ENCODE measurements around the gene GGCX. TPM values are rescaled to one million over a fixed set of nuclear protein-coding genes. Genes with fewer than 3 reads are reported as not detected.

Gene GGCX
- total and polyA plus RNA-seq, 5 donors: 17.9 to 35.8 (median 30.5) TPM

- H3K4me1 ChIP-seq (ENCODE audit: control insufficient read depth, insufficient read depth, low read length): peaks cover 8% of the 10 kb centered on the region
Observed at GRCh38 chr2:85505551-85506238, 55.6 kb downstream of the GGCX start.

DNA sequence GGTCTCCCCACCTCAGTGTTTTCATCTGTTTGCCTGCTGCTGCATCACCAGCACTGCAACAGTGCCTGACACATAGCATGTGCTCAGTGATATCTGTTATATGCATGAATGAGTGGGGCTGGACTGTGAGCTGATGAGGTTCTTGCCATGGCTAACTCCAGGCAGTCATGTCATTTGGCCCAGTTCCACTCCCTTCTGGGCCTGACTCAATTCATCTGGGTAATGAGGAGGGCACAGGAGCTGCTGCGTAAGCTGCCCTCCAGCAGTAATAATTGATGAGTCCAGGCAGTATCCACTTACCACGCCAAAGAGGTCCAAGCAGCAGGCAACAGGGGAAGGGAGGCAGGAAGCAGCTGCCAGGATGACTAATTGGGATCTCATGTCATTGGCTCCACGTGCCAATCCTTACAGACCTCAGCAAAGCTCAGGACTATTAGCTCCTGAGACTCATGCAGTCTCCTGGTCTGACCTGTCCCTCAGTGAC lies 56.5 kb downstream of the GGCX start:
- intact Hi-C loops (cut with DNase I): loop anchor here in 1 of 4 donors (5.0 kb wide), 1 partner anchor 32 kb away; the partner anchor contains the start of gene MAT2A
- no peaks in the 10 kb centered on the region for H3K9me3 ChIP-seq (ENCODE audit: control insufficient read depth, low read length)
- peaks cover 8% of the 10 kb centered on the region for H3K4me1 ChIP-seq (ENCODE audit: control insufficient read depth, insufficient read depth, low read length)
- peak overlapping the region; percentile 80 for H3K27ac ChIP-seq (ENCODE audit: low read length)
- DNase-seq: peak in 1 of 3 donors; percentile 51
- no peaks in the 10 kb centered on the region for H3K27me3 ChIP-seq (ENCODE audit: control insufficient read depth, insufficient read depth)
- ATAC-seq: peak; percentile 66 to 88
- no peak overlapping the region for H3K4me3 ChIP-seq (ENCODE audit: low read length)
- 20% methylated on average over 3 of the region's 3 CpGs for WGBS

More at GRCh38 chr2:85505551-85506238, 55.6 kb downstream of the GGCX start:
- DNase-seq (no peak), ATAC-seq (no peak)
- no peaks in the 10 kb centered on the region for H3K27me3 ChIP-seq (ENCODE audit: control insufficient read depth, insufficient read depth)
- no peaks in the 10 kb centered on the region for H3K9me3 ChIP-seq (ENCODE audit: control insufficient read depth, low read length)
- no peak overlapping the region for H3K4me3 ChIP-seq (ENCODE audit: low read length)
- intact Hi-C loops (cut with DNase I): no loop called here
- peak overlapping the region; percentile 34 for H3K27ac ChIP-seq (ENCODE audit: low read length)
- 84% methylated on average over 10 of the region's 10 CpGs for WGBS

DNA sequence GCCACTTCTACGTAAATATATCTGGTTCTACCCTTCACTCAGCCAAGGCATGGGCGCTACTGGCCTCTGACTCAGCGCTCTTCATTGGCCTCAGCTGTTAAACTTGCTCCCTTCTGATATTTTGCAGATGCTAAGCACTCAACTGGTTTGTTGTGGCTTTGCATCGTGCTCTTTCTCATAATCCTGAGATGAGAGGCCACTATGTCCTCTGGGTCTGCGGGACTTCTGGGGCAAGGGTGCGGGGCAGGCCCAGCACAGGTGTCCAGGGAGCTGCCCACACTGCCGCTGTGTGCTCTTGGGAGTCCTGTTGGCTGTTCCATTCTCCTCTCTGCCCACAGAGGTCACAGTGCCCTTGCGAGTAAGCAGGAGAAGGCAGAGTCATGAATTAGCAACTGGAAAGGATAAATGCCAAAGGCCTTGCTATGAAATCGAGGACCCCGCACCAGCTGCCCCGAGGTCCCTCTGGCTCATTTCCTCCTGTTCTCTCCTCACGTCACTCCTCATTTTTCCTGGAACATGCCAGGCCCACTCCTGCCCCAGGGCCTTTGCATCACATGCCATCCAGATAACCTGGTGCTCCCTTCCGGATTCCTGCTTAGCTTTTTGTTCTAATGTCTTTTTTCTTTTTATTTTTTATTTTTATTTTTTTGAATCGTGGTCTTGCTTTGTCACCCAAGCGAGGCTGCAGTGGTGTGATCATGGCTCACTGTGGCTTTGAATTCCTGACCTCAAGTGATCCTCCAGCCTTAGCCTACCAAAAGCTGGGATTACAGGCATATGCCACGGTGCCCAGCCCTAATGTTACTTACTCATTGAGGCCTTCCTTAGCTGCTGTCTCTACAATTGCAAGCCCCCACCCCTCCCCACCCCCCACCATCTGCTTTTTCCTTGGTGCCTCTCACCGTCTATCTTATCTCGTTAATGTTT lies 57.2 kb downstream of the GGCX start:
- H3K4me1 ChIP-seq (ENCODE audit: control insufficient read depth, insufficient read depth, low read length): peaks cover 8% of the 10 kb centered on the region
- DNase-seq (no peak), ATAC-seq (no peak)
- no peak overlapping the region for H3K4me3 ChIP-seq (ENCODE audit: low read length)
- 86% methylated on average over 18 of the region's 18 CpGs for WGBS
- H3K27ac ChIP-seq (ENCODE audit: low read length): peak overlapping the region; percentile 28
- intact Hi-C loops (cut with DNase I): loop anchor here in 1 of 4 donors (5.0 kb wide), 1 partner anchor 33 kb away; the partner anchor contains the start of gene MAT2A
- no peaks in the 10 kb centered on the region for H3K9me3 ChIP-seq (ENCODE audit: control insufficient read depth, low read length)
- H3K27me3 ChIP-seq (ENCODE audit: control insufficient read depth, insufficient read depth): no peaks in the 10 kb centered on the region

GRCh38 chr2:85503168-85503850 lies 58.0 kb downstream of the GGCX start:
- H3K4me3 ChIP-seq (ENCODE audit: low read length): no peak overlapping the region
- H3K9me3 ChIP-seq (ENCODE audit: control insufficient read depth, low read length): no peaks in the 10 kb centered on the region
- peaks cover 8% of the 10 kb centered on the region for H3K4me1 ChIP-seq (ENCODE audit: control insufficient read depth, insufficient read depth, low read length)
- intact Hi-C loops (cut with DNase I): loop anchor here in 1 of 4 donors (5.0 kb wide), 1 partner anchor 34 kb away; the partner anchor contains the start of gene MAT2A
- ATAC-seq: no peak
- no peaks in the 10 kb centered on the region for H3K27me3 ChIP-seq (ENCODE audit: control insufficient read depth, insufficient read depth)
- no peak overlapping the region for H3K27ac ChIP-seq (ENCODE audit: low read length)
- 89% methylated on average over 17 of the region's 17 CpGs for whole genome bisulfite sequencing
- no peak for DNase-seq

DNA sequence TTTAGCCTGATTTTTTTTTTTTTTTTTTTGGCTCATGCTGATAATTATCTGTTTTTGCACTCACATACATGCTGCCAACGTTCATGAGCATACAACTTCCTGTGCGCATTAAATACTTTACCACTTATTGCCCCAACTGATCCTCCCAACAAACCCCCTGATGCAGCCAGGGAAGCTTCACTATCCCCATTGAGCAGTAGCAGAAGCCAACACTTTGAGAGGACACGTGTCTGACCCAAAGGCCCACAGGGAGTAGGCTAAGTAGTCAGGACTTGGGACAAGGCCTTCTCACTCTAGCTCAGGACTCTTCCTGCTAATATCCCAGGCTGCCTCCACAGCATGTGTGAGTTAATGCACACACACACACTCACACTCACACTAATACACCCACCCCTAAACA lies 58.6 kb downstream of the GGCX start:
- intact Hi-C loops (cut with DNase I): loop anchor here in 1 of 4 donors (5.0 kb wide), 1 partner anchor 35 kb away; the partner anchor contains the start of gene MAT2A
- ATAC-seq (no peak), DNase-seq (no peak)
- Histone ChIP-seq H3K27me3 (ENCODE audit: control insufficient read depth, insufficient read depth) (no peaks in the 10 kb centered on the region), H3K4me1 (ENCODE audit: control insufficient read depth, insufficient read depth, low read length) (peaks cover 8% of the 10 kb centered on the region), H3K4me3 (ENCODE audit: low read length) (no peak overlapping the region), H3K9me3 (ENCODE audit: control insufficient read depth, low read length) (no peaks in the 10 kb centered on the region), H3K27ac (ENCODE audit: low read length) (no peak overlapping the region)
- 69% methylated on average over 3 of the region's 3 CpGs for WGBS

DNA sequence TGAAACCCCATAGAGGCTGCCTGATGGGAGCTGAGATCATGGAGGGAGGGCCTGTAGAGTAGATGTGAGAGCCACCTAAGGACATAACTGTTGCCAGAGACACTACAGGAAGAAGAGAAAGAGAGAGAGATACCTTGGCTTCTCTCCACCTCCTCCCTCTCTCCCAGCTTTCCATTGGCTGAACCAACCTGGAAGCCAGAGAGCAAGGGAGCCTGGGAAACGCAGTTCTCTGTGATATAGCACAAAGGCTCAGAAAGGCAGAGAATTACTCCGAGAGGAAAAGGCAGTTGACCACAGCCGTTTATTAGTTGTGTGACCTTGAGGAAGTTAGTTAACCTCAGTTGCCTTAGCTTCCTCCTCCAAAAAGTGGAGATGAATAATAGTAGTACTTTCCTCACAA lies 60.0 kb downstream of the GGCX start:
- ATAC-seq: peak in 1 of 2 donors; percentile 18
- H3K27ac ChIP-seq (ENCODE audit: low read length): peak overlapping the region; percentile 77

GRCh38 chr2:85497944-85498630 lies 63.2 kb downstream of the GGCX start:
- intact Hi-C loops (cut with DNase I): no loop called here
- DNase-seq (no peak), ATAC-seq (no peak)
- H3K9me3 ChIP-seq (ENCODE audit: control insufficient read depth, low read length): no peaks in the 10 kb centered on the region
- H3K4me1 ChIP-seq (ENCODE audit: control insufficient read depth, insufficient read depth, low read length): no peaks in the 10 kb centered on the region
- no peaks in the 10 kb centered on the region for H3K27me3 ChIP-seq (ENCODE audit: control insufficient read depth, insufficient read depth)
- no peak overlapping the region for H3K4me3 ChIP-seq (ENCODE audit: low read length)
- H3K27ac ChIP-seq (ENCODE audit: low read length): no peak overlapping the region
- 79% methylated on average over 4 of the region's 4 CpGs for WGBS

More for the DNA sequence above, 60.0 kb downstream of the GGCX start:
- H3K4me3 ChIP-seq (ENCODE audit: low read length): no peak overlapping the region
- intact Hi-C loops (cut with DNase I): loop anchor here in 1 of 4 donors (5.0 kb wide), 1 partner anchor 36 kb away; the partner anchor contains the start of gene MAT2A
- 69% methylated on average over 3 of the region's 3 CpGs for WGBS
- H3K9me3 ChIP-seq (ENCODE audit: control insufficient read depth, low read length): no peaks in the 10 kb centered on the region
- DNase-seq: no peak
- peaks cover 8% of the 10 kb centered on the region for H3K4me1 ChIP-seq (ENCODE audit: control insufficient read depth, insufficient read depth, low read length)
- H3K27me3 ChIP-seq (ENCODE audit: control insufficient read depth, insufficient read depth): no peaks in the 10 kb centered on the region

DNA sequence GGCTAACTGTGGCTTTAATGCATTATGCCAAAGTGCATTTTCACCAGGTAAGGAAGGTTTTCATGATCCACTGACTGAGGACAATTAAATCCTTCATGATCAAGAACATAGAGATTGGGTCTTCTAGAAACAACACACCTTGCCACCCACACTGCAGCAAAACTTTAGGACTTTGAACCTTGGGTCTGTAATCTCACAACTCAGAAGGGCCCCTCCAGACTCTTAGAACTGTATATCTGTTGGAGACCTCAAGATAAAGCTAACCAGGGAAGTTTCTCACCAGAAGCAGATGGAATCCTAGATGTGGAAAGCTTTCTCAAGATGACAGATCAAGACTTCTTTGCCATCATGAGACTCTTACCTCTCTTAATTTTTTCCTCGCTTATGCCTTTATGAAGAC lies 64.9 kb downstream of the GGCX start:
- no peaks in the 10 kb centered on the region for H3K4me1 ChIP-seq (ENCODE audit: control insufficient read depth, insufficient read depth, low read length)
- no peaks in the 10 kb centered on the region for H3K9me3 ChIP-seq (ENCODE audit: control insufficient read depth, low read length)
- no peak for DNase-seq
- no peak for ATAC-seq
- no peak overlapping the region for H3K4me3 ChIP-seq (ENCODE audit: low read length)
- no peak overlapping the region for H3K27ac ChIP-seq (ENCODE audit: low read length)
- H3K27me3 ChIP-seq (ENCODE audit: control insufficient read depth, insufficient read depth): no peaks in the 10 kb centered on the region
- WGBS: 96% methylated on average over 1 of the region's 1 CpG
- intact Hi-C loops (cut with DNase I): no loop called here

Measured in right cardiac atrium (tissue), 5 donors.